ENCODE data around the gene TSPAN7.

TSPAN7 gene

GRCh38 chrX:38596939-38597338 lies 35.6 kb downstream of the TSPAN7 start:
- DNase-seq: no peak

GRCh38 chrX:38599796-38600755 lies 38.7 kb downstream of the TSPAN7 start:
- peak in 1 of 3 experiments; percentile 19 for DNase-seq

- DNase-seq: no peak
Measured at GRCh38 chrX:38601866-38602265, 40.5 kb downstream of the TSPAN7 start.

GRCh38 chrX:38606821-38607220 lies 45.5 kb downstream of the TSPAN7 start:
- no peak for DNase-seq

- DNase-seq: no peak
Measured at GRCh38 chrX:38607976-38608375, 46.6 kb downstream of the TSPAN7 start.

GRCh38 chrX:38610849-38611248 lies 49.5 kb downstream of the TSPAN7 start:
- no peak for DNase-seq

- DNase-seq: no peak
Measured at GRCh38 chrX:38612281-38612680, 50.9 kb downstream of the TSPAN7 start.

GRCh38 chrX:38614485-38614884 lies 53.1 kb downstream of the TSPAN7 start:
- DNase-seq: no peak

- no peak for DNase-seq
Measured at GRCh38 chrX:38616904-38617303, 55.6 kb downstream of the TSPAN7 start.

GRCh38 chrX:38618180-38618579 lies 56.8 kb downstream of the TSPAN7 start:
- DNase-seq: no peak

- no peak for DNase-seq
Measured at GRCh38 chrX:38620623-38621022, 59.3 kb downstream of the TSPAN7 start.

GRCh38 chrX:38626296-38626695 lies 65.0 kb downstream of the TSPAN7 start:
- no peak for DNase-seq

- DNase-seq: no peak
Measured at GRCh38 chrX:38627683-38628082, 66.3 kb downstream of the TSPAN7 start.

GRCh38 chrX:38628587-38628986 lies 67.2 kb downstream of the TSPAN7 start:
- no peak for DNase-seq

GRCh38 chrX:38632516-38632915 lies 71.2 kb downstream of the TSPAN7 start:
- DNase-seq: no peak

GRCh38 chrX:38634665-38635064 lies 73.3 kb downstream of the TSPAN7 start:
- DNase-seq: no peak

- no peak for DNase-seq
Measured at GRCh38 chrX:38636949-38637819, 75.8 kb downstream of the TSPAN7 start.

GRCh38 chrX:38638952-38639529 lies 77.7 kb downstream of the TSPAN7 start:
- no peak for DNase-seq

- no peak for DNase-seq
Measured at GRCh38 chrX:38639730-38640129, 78.4 kb downstream of the TSPAN7 start.

GRCh38 chrX:38641197-38641596 lies 79.9 kb downstream of the TSPAN7 start:
- no peak for DNase-seq

GRCh38 chrX:38643903-38644302 lies 82.6 kb downstream of the TSPAN7 start:
- no peak for DNase-seq

- DNase-seq: no peak
Measured at GRCh38 chrX:38646129-38646528, 84.8 kb downstream of the TSPAN7 start.

- no peak for DNase-seq
Measured at GRCh38 chrX:38649221-38649620, 87.9 kb downstream of the TSPAN7 start.
